ENCODE data around the gene PDS5B. TPM values are rescaled to one million over a fixed set of nuclear protein-coding genes. Genes with fewer than 3 reads are reported as not detected.
"Not testable (repeated sequence)": the region's sequence is repeated elsewhere in the genome, so short reads cannot be mapped to it uniquely, and the experiment has no call there.

PDS5B gene
- total and polyA plus RNA-seq, 2 donors from 2014 or later = 6.9 to 41.2 TPM

DNA sequence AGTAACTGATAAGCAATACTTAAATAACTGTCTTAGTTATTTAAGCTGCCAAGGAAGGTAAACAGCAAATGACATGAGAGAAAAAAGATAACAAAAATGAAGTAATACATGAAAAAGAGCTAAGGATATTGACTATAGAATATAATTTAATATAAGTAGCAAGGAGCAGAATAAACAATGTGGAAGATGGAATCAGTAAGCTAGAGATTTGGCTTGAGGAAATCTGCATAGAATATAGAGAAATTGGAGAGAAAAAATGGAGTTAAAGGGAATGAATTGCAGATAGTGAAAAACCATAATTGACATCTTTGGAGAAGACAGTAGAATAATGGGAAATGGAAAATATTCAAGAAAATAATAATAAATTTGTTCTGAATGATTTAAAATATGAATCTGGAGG lies 127.1 kb downstream of the PDS5B start:
- DNase-seq (no peak), FAIRE-seq (no peak)
- intact Hi-C loops (cut with DNase I) = no loop called here
- Histone ChIP-seq H3K9me3 (ENCODE audit: control insufficient read depth in 2 of 3, insufficient read depth in 1 of 3, low read length in 3 of 3) (peaks cover 0 to 2% (median 0%) of the 10 kb centered on the region in 3 donors), H3K36me3 (ENCODE audit: control insufficient read depth in 2 of 3, insufficient read depth in 3 of 3, low read length in 3 of 3) (peaks cover 3 to 8% (median 8%) of the 10 kb centered on the region in 3 donors), H3K4me3 (ENCODE audit: low read length in 3 of 3) (no peak overlapping the region), H3K27me3 (ENCODE audit: control insufficient read depth, insufficient read depth, low read length) (no peaks in the 10 kb centered on the region), H3K4me1 (ENCODE audit: control insufficient read depth in 2 of 3, insufficient read depth in 2 of 3, low read depth in 1 of 3, low read length in 3 of 3) (no peaks in the 10 kb centered on the region), H3K9ac (ENCODE audit: low read length in 3 of 3) (no peak overlapping the region), H3K27ac (ENCODE audit: low read depth in 2 of 2, low read length in 2 of 2) (no peak overlapping the region)
- TF ChIP-seq, protein P1, sequence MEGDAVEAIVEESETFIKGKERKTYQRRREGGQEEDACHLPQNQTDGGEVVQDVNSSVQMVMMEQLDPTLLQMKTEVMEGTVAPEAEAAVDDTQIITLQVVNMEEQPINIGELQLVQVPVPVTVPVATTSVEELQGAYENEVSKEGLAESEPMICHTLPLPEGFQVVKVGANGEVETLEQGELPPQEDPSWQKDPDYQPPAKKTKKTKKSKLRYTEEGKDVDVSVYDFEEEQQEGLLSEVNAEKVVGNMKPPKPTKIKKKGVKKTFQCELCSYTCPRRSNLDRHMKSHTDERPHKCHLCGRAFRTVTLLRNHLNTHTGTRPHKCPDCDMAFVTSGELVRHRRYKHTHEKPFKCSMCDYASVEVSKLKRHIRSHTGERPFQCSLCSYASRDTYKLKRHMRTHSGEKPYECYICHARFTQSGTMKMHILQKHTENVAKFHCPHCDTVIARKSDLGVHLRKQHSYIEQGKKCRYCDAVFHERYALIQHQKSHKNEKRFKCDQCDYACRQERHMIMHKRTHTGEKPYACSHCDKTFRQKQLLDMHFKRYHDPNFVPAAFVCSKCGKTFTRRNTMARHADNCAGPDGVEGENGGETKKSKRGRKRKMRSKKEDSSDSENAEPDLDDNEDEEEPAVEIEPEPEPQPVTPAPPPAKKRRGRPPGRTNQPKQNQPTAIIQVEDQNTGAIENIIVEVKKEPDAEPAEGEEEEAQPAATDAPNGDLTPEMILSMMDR (IDR thresholded peaks at IDR 0.05; ENCODE audit: borderline replicate concordance, extremely low read depth, insufficient read depth) = no peak

- H3K27me3 ChIP-seq (ENCODE audit: control insufficient read depth, insufficient read depth, low read length); H3K27ac ChIP-seq (ENCODE audit: low read depth in 2 of 2, low read length in 2 of 2); intact Hi-C loops (cut with DNase I); H3K9me3 ChIP-seq (ENCODE audit: control insufficient read depth in 2 of 3, insufficient read depth in 1 of 3, low read length in 3 of 3); H3K9ac ChIP-seq (ENCODE audit: low read length in 3 of 3); H3K4me3 ChIP-seq (ENCODE audit: low read length in 3 of 3); H3K36me3 ChIP-seq (ENCODE audit: control insufficient read depth in 2 of 3, insufficient read depth in 3 of 3, low read length in 3 of 3); FAIRE-seq; H3K4me1 ChIP-seq (ENCODE audit: control insufficient read depth in 2 of 3, insufficient read depth in 2 of 3, low read depth in 1 of 3, low read length in 3 of 3): not testable (repeated sequence)
- DNase-seq = peak in 1 of 5 donors; percentile 72
These were observed 129.9 kb downstream of the PDS5B start for GRCh38 chr13:32716201-32716600.

GRCh38 chr13:32720026-32720425 lies 133.8 kb downstream of the PDS5B start:
- Histone ChIP-seq H3K4me1 (ENCODE audit: control insufficient read depth in 2 of 3, insufficient read depth in 2 of 3, low read depth in 1 of 3, low read length in 3 of 3) (no peaks in the 10 kb centered on the region), H3K9me3 (ENCODE audit: control insufficient read depth in 2 of 3, insufficient read depth in 1 of 3, low read length in 3 of 3) (no peaks in the 10 kb centered on the region), H3K36me3 (ENCODE audit: control insufficient read depth in 2 of 3, insufficient read depth in 3 of 3, low read length in 3 of 3) (peaks cover 0 to 2% (median 0%) of the 10 kb centered on the region in 3 donors), H3K27ac (ENCODE audit: low read depth in 2 of 2, low read length in 2 of 2) (no peak overlapping the region), H3K4me3 (ENCODE audit: low read length in 3 of 3) (no peak overlapping the region), H3K27me3 (ENCODE audit: control insufficient read depth, insufficient read depth, low read length) (no peaks in the 10 kb centered on the region), H3K9ac (ENCODE audit: low read length in 3 of 3) (no peak overlapping the region)
- intact Hi-C loops (cut with DNase I) = no loop called here
- FAIRE-seq (no peak), DNase-seq (no peak)
- TF ChIP-seq, protein P1 (IDR thresholded peaks at IDR 0.05; ENCODE audit: borderline replicate concordance, extremely low read depth, insufficient read depth) = no peak

DNA sequence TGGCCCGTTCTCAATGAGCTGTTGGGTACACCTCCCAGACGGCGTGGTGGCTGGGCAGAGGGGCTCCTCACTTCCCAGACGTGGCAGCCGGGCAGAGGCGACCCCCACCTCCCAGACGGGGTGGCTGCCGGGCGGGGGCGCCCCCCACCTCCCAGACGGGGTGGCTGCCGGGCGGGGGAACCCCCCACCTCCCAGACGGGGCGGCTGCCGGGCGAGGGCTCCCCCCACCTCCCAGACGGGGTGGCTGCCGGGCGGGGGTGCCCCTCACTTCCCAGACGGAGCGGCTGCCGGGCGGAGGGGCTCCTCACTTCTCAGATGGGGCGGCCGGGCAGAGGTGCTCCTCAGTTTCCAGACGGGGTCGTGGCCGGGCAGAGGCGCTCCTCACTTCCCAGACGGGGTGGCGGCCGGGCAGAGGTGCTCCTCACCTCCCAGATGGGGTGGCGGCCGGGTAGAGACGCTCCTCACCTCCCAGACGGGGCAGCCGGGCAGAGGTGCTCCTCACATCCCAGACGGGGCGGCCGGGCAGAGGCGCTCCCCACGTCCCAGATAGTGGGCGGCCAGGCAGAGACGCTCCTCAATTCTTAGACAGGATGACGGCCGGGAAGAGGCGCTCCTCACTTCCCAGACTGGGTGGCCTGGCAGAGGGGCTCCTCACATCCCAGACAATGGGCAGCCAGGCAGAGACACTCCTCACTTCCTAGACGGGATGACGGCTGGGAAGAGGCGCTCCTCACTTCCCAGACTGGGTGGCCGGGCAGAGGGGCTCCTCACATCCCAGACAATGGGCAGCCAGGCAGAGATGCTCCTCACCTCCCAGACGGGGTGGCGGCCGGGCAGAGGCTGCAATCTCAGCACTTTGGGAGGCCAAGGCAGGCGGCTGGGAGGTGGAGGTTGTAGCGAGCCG lies 135.1 kb downstream of the PDS5B start:
- H3K9me3 ChIP-seq (ENCODE audit: control insufficient read depth in 2 of 3, insufficient read depth in 1 of 3, low read length in 3 of 3); H3K27me3 ChIP-seq (ENCODE audit: control insufficient read depth, insufficient read depth, low read length); FAIRE-seq; H3K4me3 ChIP-seq (ENCODE audit: low read length in 3 of 3); H3K27ac ChIP-seq (ENCODE audit: low read depth in 2 of 2, low read length in 2 of 2); H3K9ac ChIP-seq (ENCODE audit: low read length in 3 of 3); intact Hi-C loops (cut with DNase I); H3K36me3 ChIP-seq (ENCODE audit: control insufficient read depth in 2 of 3, insufficient read depth in 3 of 3, low read length in 3 of 3); H3K4me1 ChIP-seq (ENCODE audit: control insufficient read depth in 2 of 3, insufficient read depth in 2 of 3, low read depth in 1 of 3, low read length in 3 of 3): not testable (repeated sequence)
- peak in 1 of 5 donors; percentile 64 for DNase-seq
